BE2C (cell line): ENCODE data around the gene ZMYM2.

Experiments used
- DNase-seq: peaks from one replicate; pipeline ENCODE4 v3.0.0-alpha.2; 2020
- H3K27me3 ChIP-seq: fragments of 250-450 bp; sonication (Bioruptor Pico); 2 replicates; pipeline ENCODE4 v1.5.1; 2020; ENCODE audit warnings: mild to moderate bottlenecking
- H3K36me3 ChIP-seq: fragments of 250-450 bp; sonication (Bioruptor Pico); 2 replicates; pipeline ENCODE4 v1.5.1; 2020; ENCODE audit warnings: mild to moderate bottlenecking
- H3K4me1 ChIP-seq: fragments of 250-450 bp; sonication (Bioruptor Pico); 2 replicates; pipeline ENCODE4 v1.5.1; 2020
- H3K4me3 ChIP-seq: 2 replicates; pipeline ENCODE4 v1.5.1; 2011; ENCODE audit warnings: low read depth, low read length
- H3K9me3 ChIP-seq: fragments of 250-450 bp; sonication (Bioruptor Pico); 2 replicates; pipeline ENCODE4 v1.5.1; 2020
- TF ChIP-seq, protein P1 (sequence below): IDR thresholded peaks from 2 replicates; pipeline ENCODE4 v1.5.1; 2012; ENCODE audit warnings: mild to moderate bottlenecking, low read depth, low read length

ZMYM2 gene

GRCh38 chr13:20106742-20107141, 148.2 kb downstream of the ZMYM2 start:
- H3K36me3 ChIP-seq = no peaks in the 10 kb centered on the region
- TF ChIP-seq, protein P1, sequence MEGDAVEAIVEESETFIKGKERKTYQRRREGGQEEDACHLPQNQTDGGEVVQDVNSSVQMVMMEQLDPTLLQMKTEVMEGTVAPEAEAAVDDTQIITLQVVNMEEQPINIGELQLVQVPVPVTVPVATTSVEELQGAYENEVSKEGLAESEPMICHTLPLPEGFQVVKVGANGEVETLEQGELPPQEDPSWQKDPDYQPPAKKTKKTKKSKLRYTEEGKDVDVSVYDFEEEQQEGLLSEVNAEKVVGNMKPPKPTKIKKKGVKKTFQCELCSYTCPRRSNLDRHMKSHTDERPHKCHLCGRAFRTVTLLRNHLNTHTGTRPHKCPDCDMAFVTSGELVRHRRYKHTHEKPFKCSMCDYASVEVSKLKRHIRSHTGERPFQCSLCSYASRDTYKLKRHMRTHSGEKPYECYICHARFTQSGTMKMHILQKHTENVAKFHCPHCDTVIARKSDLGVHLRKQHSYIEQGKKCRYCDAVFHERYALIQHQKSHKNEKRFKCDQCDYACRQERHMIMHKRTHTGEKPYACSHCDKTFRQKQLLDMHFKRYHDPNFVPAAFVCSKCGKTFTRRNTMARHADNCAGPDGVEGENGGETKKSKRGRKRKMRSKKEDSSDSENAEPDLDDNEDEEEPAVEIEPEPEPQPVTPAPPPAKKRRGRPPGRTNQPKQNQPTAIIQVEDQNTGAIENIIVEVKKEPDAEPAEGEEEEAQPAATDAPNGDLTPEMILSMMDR = no peak
- H3K9me3 ChIP-seq = no peaks in the 10 kb centered on the region
- peaks cover 3% of the 10 kb centered on the region; the same call in 1 of the 2 replicates for H3K27me3 ChIP-seq
- no peak overlapping the region for H3K4me3 ChIP-seq
- peaks cover 9% of the 10 kb centered on the region for H3K4me1 ChIP-seq
- DNase-seq = no peak

DNA sequence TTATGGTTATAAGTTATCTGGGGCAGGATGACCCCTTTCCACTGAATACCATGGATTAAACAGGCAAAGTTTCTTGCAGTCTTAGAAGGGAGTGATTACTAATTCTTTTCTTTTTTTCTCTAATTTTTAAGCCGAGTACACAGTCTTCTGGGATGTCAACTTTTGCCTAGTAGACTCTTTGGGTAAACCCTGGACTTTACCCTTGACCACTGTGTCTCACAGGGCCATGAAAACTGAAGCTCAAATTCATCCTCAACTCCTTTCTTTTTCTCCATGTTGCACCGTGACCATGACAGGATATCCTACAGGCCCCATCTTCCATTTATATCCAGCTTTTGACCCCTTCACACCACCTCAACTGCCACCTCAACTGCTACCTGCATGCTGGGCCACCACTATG, 150.5 kb downstream of the ZMYM2 start:
- DNase-seq = no peak
- Histone ChIP-seq H3K4me1 (peaks cover 6% of the 10 kb centered on the region), H3K36me3 (no peaks in the 10 kb centered on the region), H3K4me3 (no peak overlapping the region), H3K9me3 (no peaks in the 10 kb centered on the region), H3K27me3 (no peaks in the 10 kb centered on the region)
- TF ChIP-seq, protein P1 = no peak

GRCh38 chr13:20114066-20114610, 155.6 kb downstream of the ZMYM2 start:
- Histone ChIP-seq H3K9me3 (no peaks in the 10 kb centered on the region), H3K4me1 (no peaks in the 10 kb centered on the region), H3K27me3 (no peaks in the 10 kb centered on the region), H3K4me3 (no peak overlapping the region), H3K36me3 (no peaks in the 10 kb centered on the region)
- no peak for DNase-seq
- TF ChIP-seq, protein P1 = no peak

- no peaks in the 10 kb centered on the region for H3K36me3 ChIP-seq
- no peak for DNase-seq
- no peaks in the 10 kb centered on the region for H3K27me3 ChIP-seq
- H3K4me1 ChIP-seq = peaks cover 4% of the 10 kb centered on the region
- TF ChIP-seq, protein P1 = peak; percentile 13; the same call in 1 of the 2 replicates
- no peaks in the 10 kb centered on the region for H3K9me3 ChIP-seq
- H3K4me3 ChIP-seq = no peak overlapping the region
Observed at GRCh38 chr13:20116213-20116612, 157.7 kb downstream of the ZMYM2 start.

DNA sequence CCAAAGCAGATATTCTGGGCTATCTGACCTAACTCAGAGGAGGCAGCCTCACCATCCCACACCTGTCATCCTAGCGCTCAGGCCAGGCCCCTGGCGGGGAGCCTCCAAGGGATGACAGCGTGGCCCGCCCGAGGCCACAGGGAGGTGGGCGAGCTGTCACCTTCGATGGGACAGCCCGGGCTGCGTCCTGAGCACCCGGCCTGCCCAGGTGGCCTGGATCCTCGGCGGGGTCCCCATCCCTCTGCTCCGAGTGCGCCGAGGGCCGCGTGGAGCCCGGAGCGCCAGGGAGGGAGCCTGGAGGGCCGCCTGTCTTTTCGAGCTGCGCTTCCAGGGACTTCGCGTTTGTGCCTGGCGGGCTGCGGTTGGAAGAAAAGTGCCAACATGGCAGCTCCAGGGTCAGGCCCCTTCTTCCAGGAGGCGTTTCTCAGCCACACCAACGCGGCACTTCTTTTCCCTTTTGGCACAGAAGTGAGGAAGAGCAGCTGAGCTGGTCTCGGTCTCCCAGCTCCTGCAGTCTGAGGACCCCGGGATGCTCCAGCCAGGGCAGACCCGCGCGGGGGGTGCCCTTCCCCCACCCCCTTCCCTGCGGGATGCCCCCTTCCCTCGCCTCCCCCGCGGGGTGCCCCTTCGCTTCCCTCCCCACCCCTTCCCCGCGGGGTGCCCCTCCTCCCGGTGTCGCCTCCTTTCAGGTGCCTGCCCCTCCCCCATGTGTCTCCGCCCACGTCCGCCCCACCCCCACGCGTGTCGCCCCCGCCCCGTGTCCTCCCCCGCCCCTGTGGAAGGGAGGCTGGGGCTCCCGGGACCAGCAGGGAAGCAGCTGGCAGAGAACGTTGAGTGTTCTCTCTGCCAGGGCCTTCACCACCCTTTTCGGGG, 160.0 kb downstream of the ZMYM2 start:
- DNase-seq = peak; percentile 48

More for the DNA sequence above, 160.0 kb downstream of the ZMYM2 start:
- Histone ChIP-seq H3K4me3 (peak overlapping the region; percentile 75), H3K27me3 (no peaks in the 10 kb centered on the region), H3K9me3 (no peaks in the 10 kb centered on the region), H3K36me3 (no peaks in the 10 kb centered on the region), H3K4me1 (peaks cover 4% of the 10 kb centered on the region)
- TF ChIP-seq, protein P1 = no peak
